WTC11 (cell line): ENCODE results near the gene ELOVL7.

Source experiments
- ESRRA ChIP-seq: sonication (generic); formaldehyde crosslinking; IDR thresholded peaks from 2 replicates; pipeline ENCODE4 v1.8.1; 2022; ENCODE audit warnings: mild to moderate bottlenecking, missing genetic modification reagents, borderline replicate concordance
- RELA ChIP-seq: sonication (generic); formaldehyde crosslinking; IDR thresholded peaks from 2 replicates; pipeline ENCODE4 v1.8.1; 2022; ENCODE audit warnings: missing genetic modification reagents, mild to moderate bottlenecking, borderline replicate concordance
- TF ChIP-seq, protein P1 (sequence below): fragments of 200-600 bp; IDR thresholded peaks from 2 replicates; pipeline ENCODE4 v1.8.0; 2022; ENCODE audit warnings: antibody characterized with exemption
- TF ChIP-seq, protein P2 (sequence below): sonication (generic); formaldehyde crosslinking; IDR thresholded peaks from 2 replicates; pipeline ENCODE4 v1.8.0; 2022; ENCODE audit warnings: mild to moderate bottlenecking, missing genetic modification reagents

DNA sequence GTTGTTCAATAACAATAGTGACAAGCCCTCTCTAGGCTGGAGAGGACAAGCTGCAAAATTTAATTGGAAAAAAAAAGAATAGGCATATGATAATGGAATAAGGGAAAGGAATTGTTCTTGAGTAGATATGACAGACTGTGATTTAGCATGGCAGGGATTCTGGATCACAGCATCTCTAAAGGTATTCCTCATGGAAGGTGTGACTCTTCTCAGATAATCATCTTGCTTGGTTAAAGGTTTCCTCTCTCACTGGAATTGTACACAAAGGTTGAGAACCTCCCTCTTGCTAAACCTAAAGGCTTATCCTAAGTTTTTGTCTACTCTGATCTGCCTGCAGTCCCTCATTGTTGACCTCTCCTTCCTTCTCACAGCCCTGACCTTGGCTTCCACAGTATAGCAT, 31.6 kb downstream of the ELOVL7 start:
- TF ChIP-seq, protein P1, sequence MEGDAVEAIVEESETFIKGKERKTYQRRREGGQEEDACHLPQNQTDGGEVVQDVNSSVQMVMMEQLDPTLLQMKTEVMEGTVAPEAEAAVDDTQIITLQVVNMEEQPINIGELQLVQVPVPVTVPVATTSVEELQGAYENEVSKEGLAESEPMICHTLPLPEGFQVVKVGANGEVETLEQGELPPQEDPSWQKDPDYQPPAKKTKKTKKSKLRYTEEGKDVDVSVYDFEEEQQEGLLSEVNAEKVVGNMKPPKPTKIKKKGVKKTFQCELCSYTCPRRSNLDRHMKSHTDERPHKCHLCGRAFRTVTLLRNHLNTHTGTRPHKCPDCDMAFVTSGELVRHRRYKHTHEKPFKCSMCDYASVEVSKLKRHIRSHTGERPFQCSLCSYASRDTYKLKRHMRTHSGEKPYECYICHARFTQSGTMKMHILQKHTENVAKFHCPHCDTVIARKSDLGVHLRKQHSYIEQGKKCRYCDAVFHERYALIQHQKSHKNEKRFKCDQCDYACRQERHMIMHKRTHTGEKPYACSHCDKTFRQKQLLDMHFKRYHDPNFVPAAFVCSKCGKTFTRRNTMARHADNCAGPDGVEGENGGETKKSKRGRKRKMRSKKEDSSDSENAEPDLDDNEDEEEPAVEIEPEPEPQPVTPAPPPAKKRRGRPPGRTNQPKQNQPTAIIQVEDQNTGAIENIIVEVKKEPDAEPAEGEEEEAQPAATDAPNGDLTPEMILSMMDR: no peak
- TF ChIP-seq, protein P2, sequence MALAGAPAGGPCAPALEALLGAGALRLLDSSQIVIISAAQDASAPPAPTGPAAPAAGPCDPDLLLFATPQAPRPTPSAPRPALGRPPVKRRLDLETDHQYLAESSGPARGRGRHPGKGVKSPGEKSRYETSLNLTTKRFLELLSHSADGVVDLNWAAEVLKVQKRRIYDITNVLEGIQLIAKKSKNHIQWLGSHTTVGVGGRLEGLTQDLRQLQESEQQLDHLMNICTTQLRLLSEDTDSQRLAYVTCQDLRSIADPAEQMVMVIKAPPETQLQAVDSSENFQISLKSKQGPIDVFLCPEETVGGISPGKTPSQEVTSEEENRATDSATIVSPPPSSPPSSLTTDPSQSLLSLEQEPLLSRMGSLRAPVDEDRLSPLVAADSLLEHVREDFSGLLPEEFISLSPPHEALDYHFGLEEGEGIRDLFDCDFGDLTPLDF: no peak
- TF ChIP-seq RELA (CRISPR knock-in tag) (no peak), ESRRA (no peak)
